Fibroblast of pulmonary artery (primary cell): ENCODE measurements around the gene HRCT1.
"Not testable (repeated sequence)": the region's sequence is repeated elsewhere in the genome, so short reads cannot be mapped to it uniquely, and the experiment has no call there.

Experiments
- DNase-seq: peaks from one replicate; pipeline ENCODE4 v3.0.0-alpha.2; 2010; ENCODE audit warnings: low read depth
- H3K4me3 ChIP-seq: replicated peaks from 2 replicates; pipeline ENCODE4 v1.5.1; 2011; ENCODE audit warnings: low read depth, mild to moderate bottlenecking, control low read depth, low read length, moderate library complexity
- TF ChIP-seq, protein P1 (sequence below): IDR thresholded peaks from 2 replicates; pipeline ENCODE4 v1.5.1; 2011; ENCODE audit warnings: mild to moderate bottlenecking, control low read depth, low read length, inconsistent platforms; ENCODE audit errors: missing control alignments

HRCT1 gene

DNA sequence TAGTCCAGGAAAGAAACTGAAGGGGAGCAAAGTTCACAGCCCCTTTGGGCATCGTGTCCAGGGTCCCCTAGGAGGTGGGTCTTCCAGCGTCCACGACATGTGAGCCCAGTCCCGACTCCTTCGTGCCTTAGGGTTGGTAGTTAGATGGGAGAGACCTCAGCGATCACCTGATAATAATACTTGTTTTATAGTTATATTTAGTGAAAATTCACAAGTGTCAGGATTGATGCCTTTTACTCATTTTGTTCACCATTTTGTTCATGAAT lies 23.4 kb downstream of the HRCT1 start:
- TF ChIP-seq, protein P1, sequence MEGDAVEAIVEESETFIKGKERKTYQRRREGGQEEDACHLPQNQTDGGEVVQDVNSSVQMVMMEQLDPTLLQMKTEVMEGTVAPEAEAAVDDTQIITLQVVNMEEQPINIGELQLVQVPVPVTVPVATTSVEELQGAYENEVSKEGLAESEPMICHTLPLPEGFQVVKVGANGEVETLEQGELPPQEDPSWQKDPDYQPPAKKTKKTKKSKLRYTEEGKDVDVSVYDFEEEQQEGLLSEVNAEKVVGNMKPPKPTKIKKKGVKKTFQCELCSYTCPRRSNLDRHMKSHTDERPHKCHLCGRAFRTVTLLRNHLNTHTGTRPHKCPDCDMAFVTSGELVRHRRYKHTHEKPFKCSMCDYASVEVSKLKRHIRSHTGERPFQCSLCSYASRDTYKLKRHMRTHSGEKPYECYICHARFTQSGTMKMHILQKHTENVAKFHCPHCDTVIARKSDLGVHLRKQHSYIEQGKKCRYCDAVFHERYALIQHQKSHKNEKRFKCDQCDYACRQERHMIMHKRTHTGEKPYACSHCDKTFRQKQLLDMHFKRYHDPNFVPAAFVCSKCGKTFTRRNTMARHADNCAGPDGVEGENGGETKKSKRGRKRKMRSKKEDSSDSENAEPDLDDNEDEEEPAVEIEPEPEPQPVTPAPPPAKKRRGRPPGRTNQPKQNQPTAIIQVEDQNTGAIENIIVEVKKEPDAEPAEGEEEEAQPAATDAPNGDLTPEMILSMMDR = no peak
- no peak for DNase-seq
- no peak overlapping the region for H3K4me3 ChIP-seq

DNA sequence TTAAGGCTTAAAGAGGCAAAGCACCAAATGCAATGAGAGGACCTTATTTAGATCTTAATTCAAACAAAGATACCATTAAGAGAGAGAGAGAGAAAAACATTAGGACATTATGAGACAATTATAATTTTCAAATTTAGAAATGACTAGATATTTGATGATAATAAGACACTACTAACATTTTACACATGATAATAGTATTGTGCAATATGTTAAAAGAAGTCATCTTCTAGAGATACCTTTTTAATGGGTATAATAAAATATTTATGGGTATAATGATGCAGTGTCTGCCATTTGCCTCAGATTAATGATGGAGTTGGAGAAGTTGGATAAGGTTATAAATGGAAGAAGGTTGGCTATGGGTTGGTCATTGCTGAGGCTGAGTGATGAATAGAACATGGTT lies 24.5 kb downstream of the HRCT1 start:
- no peak for DNase-seq
- TF ChIP-seq, protein P1 = no peak
- H3K4me3 ChIP-seq = no peak overlapping the region

GRCh38 chr9:35930989-35931388 lies 25.0 kb downstream of the HRCT1 start:
- no peak overlapping the region for H3K4me3 ChIP-seq
- no peak for DNase-seq
- TF ChIP-seq, protein P1 = no peak

DNA sequence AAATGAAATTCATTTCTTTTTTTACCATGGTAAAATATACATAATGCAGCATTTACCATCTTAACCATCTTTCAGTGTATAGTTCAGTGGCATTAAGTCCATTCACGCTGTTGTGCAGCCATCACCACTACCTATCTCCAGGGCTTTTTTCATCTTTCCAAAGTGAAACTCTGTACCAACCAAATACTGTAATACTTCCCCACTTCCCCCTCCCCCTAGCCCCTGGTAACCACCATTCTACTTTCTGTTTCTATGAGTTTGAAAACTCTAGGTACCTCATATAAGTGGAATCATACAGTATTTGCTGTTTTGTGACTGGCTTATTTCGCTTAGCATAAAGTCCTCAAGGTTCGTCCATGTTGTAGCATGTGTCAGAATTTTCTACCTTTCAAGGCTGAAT lies 26.7 kb downstream of the HRCT1 start:
- no peak for DNase-seq
- TF ChIP-seq, protein P1 = no peak

DNA sequence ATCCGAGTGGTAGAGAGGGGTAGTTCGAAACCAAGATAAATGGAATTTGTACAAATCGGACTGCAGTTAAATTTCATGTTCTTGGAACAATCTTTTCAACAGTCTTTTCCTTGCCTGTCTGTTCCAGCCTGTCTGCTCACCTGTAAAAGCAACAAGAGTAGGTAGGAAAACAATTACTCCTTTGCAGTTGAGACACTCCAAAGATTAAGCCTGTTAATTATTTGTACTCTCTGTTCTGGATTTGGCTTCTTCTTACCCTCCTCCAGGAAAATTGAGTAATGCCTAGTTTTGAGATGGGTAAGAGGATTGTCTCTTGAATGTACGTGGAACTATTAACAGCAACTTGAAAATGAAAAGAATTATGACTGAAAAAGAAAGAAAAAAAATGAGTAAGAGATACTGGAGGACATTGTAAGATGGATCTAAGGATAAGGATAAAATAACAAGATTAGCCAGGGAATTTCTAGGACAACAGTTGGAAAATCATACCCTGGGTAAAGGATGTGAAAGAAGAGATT lies 27.6 kb downstream of the HRCT1 start:
- DNase-seq = no peak
- TF ChIP-seq, protein P1 = no peak
- H3K4me3 ChIP-seq = no peak overlapping the region

More for the DNA sequence above, 26.7 kb downstream of the HRCT1 start:
- H3K4me3 ChIP-seq = no peak overlapping the region

DNA sequence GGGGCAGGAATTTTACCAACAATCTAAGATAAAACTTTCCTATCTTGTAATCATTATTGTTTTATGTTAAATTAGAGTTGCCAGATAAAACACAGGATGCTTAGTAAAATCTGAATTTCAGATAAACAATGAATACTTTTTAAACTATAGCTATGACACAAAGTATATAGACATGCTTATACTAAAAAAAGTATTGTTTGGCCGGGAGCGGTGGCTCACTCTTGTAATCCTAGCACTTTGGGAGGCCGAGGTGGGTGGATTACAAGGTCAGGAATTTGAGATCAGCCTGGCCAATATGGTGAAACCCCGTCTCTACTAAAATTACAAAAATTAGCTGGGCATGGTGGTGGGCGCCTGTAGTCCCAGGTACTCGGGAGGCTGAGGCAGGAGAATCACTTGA lies 28.1 kb downstream of the HRCT1 start:
- not testable (repeated sequence) for H3K4me3 ChIP-seq, DNase-seq

DNA sequence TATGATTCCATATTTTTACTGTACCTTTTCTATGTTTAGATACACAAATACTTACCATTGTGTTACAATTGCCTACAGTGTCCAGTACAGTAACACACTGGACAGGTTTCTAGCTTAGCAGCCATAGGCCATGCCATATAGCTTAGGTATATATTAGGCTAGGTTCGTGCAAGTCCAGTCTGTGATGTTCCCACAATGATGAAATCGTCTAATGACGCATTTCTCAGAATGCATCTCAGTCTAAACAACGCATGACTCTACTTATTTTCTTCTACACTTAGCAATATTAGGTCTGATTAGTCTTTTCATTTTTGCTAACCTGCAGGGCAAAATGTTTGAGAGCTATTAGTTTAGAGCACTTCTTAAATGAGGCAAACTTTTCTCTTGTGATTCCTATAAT lies 29.3 kb downstream of the HRCT1 start:
- TF ChIP-seq, protein P1 = no peak
- DNase-seq = no peak
- H3K4me3 ChIP-seq = no peak overlapping the region
